Measurements from ENCODE around the gene ZDHHC11B.
"Not testable (repeated sequence)": the region's sequence is repeated elsewhere in the genome, so short reads cannot be mapped to it uniquely, and the experiment has no call there.

ZDHHC11B gene

DNA sequence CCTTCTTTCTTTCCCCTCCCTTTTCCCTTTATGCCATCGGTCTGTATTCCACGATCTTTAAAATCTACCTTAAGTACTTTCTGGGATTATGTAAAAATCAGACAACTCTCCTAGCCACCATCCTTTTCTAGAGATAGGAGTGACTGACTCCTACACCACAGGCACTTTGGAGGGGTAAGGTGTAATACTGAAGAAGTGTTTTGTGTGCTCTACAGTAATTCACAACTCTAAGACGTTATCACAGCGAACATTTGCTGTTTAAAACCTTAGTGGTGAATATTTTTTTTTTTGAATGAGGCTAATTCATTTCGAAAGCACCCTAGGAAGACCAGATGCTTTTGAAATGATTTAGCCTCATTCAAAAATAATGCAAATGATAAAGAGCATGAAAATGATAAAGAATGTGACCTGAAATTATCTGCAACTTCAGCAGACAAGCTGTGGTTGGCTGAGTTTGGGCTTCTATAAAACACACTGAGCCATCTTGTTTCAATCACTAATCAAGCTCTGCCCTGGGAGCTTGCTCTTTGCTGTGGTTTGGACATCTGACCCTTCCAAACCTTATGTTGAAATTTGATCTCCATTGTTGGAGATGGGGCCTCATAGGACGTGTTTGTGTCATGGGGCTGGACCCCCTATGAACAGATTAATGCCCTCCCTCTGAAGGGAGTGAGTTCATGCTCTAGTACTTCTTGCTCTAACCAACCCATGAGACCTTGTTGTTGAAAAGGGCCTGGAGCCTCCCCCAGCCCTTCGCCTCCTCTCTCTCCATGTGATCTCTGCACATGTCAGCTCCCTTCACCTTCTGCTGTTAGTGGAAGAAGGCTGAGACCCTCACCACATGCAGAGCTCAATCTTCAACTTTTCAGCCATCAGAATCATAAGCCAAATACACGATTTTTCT is 70.1 kb downstream of the ZDHHC11B start:
- not testable (repeated sequence) for DNase-seq

DNA sequence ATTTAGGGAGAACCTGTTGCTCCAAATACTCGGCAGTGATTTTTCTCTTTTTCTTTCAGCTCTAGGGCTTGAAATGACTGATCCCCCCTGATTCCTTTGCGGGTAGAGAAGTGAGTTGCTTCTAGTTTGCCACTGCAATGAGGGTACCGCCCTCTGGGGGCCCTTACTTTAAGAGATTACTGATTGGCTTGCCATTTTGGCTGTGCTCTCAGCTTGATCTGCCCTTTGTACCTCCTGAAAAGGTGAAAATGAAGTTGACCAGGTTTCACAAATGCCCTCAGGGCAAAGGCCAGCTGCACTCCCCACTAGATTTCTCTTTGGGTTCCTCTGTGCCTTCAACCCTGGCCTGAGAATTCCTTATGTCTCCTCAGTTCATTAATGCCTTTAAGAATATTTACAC is 70.8 kb downstream of the ZDHHC11B start:
- DNase-seq: not testable (repeated sequence)

DNA sequence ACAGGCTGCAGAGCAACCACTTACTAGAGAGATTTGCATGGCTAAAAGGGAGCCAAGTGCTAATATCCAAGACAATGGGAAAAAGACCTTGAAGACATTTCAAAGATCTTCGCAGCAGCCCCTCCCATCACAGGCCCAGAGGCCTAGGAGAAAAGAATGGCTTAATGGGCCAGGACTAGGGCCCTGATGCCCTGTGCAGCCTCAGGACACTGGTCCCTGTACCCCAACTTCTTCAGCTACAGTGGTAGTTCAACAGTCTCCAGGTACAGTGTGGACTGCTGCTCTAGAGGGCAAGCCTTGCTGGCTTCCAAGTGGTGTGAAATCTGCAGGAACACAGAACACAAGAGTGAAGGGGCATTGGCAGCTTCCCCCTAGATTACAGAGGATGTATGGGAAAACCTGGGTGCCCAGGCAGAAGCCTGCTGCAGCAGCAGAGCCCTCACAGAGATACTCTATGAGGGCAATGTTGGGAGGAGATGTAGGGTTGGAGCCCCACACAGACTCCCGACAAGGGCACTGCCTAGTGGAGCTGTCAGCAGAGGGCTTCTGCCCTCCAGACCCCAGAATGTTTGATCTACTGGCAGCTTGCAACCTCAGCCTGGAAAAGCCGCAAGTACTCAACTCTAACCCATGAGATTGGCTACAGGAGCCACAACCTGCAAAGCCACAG is 75.5 kb downstream of the ZDHHC11B start:
- DNase-seq: not testable (repeated sequence)

DNA sequence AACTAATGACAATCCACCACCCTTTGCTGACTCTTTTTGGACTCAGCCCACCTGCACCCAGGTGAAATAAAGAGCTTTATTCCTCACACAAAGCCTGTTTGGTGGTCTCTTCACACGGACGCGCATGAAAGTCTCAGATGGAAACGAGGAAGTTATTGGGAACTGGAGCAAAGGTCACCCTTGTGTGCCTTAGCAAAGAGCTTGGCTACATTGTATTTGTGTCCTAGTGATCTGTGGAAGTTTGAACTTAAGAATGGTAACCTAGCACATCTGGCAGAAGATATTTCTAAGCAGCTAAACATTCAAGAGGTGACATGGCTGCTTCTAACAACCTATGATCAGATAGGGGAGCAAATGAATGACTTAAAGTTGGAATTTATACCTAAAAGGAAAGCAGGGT is 76.2 kb downstream of the ZDHHC11B start:
- not testable (repeated sequence) for DNase-seq

DNA sequence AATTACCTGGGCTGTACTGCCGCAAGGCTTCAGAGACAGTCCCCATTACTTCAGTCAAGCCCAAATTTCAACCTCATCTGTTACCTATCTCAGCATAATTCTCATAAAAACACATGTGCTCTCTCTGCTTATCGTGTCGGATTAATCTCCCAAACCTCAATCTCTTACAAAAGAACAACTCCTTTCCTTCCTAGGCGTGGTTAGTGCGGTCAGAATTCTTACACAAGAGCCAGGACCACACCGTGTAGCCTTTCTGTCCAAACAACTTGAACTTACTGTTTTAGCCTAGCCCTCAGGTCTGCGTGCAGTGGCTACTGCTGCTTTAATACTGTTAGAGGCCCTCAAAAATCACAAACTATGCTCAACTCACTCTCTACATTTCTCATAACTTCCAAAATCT is 78.4 kb downstream of the ZDHHC11B start:
- not testable (repeated sequence) for DNase-seq

DNA sequence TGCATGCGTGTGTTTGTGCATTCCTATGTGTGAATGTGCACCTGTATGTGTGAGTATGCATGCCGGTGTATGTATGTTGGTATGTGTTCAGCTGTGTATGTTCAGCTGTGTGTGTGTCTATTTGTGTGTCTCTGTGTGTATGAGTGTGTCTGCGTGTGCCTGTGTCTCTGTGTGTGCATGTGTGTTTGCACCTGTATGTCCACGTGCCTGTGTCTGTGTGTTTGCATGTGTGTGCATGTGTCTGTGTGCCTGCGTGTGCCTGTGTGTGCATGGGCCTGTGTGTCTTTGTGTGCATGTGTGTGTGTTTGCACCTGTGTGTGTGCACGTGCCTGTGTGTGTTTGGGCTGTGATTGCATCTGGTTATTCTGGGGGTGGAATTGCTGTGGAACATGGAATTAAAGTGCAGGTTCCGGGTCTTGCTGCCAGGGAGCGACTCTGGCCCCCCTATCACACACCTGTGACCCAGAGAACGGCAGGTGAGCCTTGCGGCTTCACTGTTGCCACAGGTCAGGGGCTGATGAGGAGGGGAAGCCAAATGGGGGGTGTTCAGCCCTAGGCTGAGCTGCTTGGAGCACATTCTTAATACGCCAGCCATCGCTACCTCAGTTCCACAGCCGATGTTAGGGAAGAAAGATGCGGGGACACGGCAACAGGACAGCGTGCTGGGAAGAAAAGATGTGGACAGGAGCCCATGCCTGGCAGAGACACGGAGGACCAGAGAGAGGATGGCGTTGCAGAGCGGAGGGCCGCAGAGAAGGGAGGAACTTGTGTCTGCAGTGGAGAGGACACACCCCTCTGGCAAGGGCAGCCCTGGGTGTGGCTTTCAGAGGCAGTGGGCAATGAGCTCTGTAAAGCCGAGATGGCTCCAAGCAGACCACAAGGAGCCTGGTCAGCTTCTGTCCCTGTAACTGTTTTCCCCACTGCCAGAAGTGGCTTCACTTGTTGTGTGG is 87.5 kb downstream of the ZDHHC11B start:
- not testable (repeated sequence) for DNase-seq

DNA sequence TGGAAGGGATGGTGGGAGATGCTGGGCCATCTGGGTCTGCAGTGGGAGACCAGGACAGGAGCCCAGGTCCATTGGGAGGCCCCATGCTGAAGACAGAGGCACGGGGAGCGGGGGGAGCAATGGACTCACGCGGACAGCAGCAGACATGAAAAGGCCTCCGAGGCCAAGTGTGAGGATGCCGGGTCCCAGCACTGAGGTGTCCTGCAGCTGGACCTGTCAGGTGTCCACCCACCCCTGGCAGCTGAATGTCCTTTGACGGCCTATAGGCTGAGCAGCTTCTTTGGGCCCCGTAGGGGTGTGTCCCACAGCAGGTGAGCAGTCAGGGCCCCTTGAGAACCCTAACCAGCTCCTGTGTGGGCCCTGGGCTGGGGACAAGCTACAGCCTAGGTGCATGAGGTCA is 88.3 kb downstream of the ZDHHC11B start:
- DNase-seq: not testable (repeated sequence)

DNA sequence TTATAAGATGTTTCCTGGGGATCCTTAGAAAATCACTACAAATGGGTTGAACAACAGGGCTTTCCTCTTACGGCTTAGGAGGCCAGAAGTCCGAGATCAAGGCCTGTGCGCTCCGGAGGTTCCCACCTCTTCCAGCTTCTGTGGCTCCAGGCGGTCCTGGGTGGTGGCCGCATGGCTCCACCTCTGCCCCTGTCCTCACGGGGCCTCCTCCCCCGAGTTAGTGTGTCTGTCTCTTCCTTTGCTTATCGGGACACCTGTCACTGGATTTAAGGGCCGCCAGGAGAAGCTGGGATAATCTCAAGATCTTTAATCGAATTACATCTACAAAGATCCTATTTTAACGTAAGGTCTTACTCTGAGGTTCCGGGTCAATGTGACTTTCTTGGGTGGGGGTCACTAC is 89.1 kb downstream of the ZDHHC11B start:
- not testable (repeated sequence) for DNase-seq

DNA sequence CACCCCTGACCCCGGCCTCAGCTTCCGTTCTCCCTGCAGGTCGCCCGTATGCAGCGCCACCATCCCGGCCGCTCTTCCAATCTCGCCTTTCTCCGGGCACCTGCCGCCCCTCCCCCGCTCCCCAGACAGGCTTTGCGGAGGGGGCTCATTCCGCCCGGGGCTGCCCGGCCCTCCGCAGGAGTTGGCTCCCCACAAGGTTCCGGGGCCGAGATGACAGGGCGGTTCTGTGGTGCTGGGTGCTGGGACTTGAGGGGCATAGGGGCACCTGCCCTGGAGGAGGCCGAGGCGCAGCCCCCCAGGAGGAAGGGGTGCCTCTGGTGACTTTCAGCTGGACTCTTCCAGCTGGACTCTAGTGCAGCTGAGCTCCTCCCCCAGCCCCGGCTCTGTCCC is 90.5 kb downstream of the ZDHHC11B start:
- DNase-seq: not testable (repeated sequence)

DNA sequence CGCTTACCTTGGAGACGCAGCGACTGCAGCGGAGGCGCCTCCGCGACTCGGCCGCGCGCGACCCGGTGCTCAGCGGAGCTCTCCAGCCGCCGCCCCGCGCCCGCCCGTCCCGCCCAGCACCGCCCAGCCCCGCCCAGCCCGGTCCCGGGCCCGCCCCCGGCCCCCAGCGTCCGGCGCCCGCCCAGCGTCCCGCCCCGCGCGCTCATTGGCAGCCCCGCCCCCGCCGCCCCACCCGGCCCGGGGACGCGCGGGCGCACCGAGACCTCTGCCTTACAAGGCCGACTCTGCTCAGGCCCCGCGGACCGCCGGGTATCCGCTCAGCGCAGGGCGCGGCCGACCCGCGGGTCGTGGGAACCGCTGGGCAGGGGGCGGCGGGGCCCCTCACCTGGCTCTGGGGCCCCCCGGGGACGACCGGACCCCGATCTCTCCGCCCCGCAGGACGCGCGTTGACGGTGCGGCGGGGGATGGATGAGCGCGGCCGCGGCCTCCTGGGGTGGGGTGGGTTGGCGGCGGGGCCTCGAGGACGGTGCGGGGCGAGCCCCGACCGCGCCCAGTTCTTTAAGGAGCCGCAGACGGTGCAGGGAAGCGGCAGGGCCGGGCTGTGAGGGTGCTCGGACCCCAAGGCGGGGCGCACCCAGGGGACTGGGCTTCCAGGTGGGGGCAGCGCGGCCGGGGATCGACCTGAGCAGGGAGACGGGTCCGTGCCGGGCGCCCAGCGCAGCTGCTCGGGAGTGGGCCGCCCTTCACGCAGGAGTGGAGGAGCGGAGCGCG is 91.1 kb downstream of the ZDHHC11B start, which contains the start of gene TPPP:
TSS of gene TPPP (minus strand) at position 82 of the 771 bp plus-strand sequence. CDS start 15,292 bp downstream, outside the sequence.
- DNase-seq: not testable (repeated sequence)

DNA sequence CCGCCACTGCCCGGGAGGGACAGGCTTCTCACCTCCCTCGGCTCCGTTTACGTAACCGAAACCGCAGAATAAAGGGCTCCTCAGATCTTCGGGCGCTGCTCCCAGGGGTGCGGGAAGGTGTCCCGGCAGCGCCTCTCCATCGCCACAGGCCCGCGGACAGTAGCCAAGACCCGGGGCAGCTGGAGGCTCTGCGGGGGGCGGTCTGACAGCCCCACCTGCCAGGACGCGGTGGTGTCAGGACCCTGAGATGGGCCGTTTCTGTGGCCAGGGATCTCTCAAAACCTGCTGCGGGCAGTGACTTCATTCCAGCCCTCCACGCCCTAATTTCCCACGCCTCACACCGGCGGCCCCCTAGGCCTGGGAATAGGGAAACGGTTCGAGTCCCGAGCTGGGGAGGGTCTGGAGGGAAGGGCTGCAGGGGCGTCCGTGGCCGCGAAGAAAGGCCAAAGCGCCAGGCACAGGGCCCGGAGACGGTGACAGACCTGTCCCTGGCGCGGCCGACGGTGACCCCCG is 91.9 kb downstream of the ZDHHC11B start:
- DNase-seq: not testable (repeated sequence)

DNA sequence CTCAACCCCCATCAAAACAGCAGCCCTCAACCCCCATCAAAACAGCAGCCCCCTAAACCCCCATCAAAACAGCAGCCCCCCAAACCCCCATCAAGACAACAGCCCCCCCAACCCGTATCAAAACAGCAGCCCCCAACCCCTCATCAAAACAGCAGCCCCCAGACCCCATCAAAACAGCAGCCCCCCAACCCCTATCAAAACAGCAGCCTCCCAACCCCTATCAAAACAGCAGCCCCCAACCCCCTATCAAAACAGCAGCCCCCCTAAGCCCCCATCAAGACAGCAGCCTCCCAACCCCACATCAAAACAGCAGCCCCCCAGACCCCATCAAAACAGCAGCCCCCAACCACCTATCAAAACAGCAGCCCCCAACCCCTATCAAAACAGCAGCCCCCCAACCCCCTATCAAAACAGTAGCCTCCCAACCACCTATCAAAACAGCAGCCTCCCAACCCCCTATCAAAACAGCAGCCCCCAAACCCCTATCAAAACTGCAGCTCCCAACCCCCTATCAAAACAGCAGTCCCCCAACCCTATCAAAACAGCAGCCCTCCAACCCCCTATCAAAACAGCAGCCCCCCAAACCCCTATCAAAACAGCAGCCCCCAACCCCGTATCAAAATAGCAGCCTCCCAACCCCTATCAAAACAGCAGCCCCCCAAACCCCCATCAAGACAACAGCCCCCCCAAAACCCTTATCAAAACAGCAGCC is 92.6 kb downstream of the ZDHHC11B start:
- no peak for DNase-seq

DNA sequence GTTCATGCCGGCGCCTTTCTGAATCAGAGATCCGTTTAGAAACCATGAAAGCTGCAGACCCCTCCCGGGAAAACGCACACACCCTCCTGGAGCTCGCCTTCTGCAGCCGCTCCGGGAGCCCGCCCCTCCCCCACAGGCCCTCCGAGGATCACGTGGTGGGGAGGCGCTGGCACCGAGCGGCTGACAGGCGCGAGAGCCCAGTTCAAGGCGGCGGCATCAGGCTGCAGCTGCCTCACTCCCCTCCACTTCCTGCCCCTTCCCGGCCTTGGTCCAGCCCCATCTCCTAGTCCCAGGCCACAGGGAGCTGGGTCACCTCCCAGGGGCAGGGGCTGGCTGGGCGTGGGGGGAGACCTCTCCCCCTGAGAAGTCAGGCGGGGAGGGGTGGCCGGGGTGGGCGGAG is 93.5 kb downstream of the ZDHHC11B start:
- DNase-seq: not testable (repeated sequence)

DNA sequence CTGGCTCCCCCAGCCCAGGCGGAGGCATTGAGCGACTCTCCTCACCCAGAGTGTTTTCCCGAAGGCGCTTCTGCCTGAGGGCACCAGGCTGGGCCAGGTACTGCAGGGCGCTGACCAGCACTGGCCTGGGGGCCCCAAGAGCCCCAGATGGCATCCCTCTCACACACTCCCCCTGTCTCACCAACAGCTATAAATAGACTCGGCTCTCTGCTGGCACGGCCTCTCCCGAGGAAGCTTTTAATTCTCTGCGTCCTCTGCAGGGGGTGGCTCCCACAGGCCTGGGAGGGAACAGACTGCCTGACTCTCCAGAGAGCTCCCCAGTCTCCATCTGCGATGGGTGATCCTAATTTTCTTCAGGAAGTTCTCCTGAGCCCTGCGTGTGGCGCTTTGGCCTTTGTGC is 94.2 kb downstream of the ZDHHC11B start:
- not testable (repeated sequence) for DNase-seq

DNA sequence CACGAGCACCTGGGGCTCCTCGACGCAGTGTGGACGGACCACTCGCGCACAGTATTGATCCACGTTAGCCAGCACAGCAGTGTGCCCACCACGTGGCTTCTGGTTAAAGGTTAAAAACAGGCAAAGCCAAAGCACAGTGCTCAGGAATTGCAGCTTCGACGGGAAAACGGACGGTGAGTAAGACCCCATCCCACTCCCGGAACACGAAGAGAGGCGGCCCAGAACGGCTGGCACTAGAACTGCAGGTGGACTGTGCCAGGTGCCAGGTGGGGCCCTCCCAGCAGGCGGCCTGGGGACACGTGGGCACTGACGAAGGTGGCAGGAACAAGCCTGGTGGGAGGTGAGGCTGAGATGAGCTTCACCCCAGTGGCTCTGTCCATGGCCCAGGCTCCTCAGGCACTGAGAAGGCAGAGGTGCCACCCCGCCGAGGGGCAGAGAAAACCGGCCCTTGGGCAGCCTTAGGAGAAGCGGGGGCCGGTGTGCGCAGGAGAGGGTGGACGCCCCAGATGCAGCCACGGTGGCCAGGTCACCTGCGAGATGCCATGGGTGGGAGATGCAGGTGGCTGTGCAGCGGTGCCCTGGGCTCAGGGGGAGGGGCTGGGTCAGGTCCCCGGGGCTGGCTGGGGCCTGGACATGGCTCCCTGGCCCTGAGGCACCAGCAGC is 96.0 kb downstream of the ZDHHC11B start:
- not testable (repeated sequence) for DNase-seq

DNA sequence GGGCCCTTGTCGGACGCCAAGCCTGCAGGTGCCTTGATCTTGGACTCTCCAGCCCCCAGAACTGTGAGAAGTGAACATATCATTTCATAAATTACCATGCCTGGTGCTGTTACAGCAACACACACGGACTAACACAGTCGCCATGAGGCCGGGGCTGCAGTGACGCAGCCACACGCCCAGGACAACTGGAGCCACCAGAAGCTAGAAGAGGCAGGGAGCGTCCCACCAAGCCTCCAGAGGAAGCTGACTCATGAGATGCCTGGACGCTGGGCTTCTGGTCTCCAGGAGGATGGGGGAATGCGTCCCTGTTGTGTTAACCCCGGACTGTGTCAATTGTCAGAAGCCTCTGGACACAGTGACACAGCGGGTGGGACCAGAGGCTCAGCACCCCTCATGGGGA is 97.6 kb downstream of the ZDHHC11B start:
- not testable (repeated sequence) for DNase-seq

DNA sequence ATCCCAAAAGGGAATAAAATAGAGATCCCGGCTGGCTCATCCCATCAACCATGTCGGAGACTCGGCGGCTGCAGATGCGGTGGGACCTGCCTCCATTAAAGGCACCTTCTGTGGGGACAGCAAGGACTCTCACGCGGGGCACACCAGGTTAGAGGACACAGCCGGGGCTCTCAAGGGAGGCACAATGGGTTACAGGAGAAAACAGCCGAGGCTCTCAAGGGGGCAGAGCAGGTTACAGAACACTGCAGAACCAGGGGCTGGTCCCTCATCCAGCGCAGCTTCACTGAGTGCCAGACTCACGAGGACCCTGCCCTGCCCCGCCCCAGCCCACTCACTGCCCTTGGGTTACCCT is 98.4 kb downstream of the ZDHHC11B start:
- not testable (repeated sequence) for DNase-seq

DNA sequence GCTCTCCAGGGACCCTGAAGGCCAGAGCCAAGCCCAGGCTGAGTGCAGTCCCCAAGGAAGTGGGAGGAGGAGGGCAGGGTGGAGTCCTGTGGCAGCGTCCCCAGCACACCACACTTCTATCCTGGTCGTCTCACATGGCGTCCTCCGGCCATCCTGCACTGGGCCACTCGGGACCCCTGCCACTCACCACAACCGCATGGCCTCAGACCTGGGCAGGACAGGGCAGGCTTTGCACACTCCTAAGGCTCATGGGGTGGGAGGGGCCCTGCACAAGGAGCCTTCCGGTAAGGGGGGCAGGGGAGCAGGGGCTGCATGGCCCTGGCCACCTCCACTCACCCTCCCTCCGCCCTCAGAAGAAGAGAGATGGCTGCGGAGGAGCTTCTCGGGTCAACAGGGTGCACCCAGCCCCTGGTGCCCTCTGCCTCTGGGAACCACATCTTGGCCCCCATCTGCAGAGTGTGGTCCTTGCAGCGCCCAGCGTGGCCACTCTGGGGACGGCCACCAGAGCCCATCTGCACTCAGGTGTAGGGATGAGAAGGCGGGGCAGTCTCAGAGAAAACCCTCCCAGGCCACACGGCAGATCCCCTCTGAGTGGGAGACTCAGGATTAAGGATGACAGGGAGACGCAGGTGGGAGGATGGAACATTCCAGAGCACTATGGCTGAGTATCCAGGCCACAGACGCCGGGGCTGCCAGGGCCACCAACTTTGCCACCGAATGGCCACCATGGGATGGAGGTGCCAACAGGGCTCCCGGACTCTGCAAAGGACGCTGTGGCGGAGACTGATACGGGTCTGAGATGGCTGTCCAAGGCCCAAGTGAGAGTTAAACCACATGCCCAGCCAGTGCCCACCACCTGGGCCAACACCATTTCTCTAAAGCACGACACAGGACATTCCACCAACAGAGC is 99.0 kb downstream of the ZDHHC11B start:
- no peak for DNase-seq

DNA sequence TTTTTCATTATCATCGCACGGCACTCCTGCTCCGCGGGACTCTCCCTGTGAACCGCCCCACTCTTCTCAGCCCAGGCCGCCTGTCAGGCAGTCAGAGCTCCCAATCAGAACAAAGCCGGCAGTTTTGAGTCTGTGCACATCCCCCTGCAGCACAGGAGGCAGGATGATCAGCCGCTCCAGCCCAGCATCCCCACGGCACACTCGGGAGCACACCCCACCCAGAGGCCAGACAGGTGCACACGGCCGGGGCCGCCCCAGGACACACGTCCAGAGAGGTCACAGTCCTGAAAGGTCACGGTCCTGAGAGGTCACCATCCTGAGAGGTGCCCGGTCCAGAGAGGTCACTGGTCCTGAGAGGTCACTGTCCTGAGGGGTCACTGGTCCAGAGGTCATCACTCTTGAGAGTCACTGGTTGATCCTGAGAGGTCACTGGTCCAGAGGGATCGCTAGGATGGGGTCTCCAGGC is 99.7 kb downstream of the ZDHHC11B start:
- no peak for DNase-seq
